GM19324 (cell line): Measurements from ENCODE around the gene RIN3.

ENCODE experiments used
- ATAC-seq: cut with Tn5 transposase; IDR thresholded peaks from one replicate; pipeline ENCODE4 v1.9.1; 2021; ENCODE audit warnings: mild to moderate bottlenecking, moderate library complexity; ENCODE audit not compliant: unreplicated experiment, low FRiP score

The RIN3 gene

DNA sequence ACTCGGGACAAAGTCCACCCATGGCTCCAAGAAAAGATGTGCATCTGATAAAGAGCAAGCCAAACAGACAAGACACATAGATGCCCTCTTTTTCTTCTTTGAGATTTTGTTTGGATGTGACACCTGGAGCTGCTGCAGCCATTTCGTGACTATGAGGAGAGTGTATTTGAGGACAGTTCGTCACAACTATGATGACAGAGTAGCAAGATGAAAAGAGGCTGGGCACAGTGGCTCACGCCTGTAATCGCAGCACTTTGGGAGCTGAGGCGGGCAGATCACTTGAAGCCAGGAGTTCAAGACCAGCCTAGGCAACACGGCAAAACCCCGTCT, 213.3 kb downstream of the RIN3 start:
- ATAC-seq = no peak

DNA sequence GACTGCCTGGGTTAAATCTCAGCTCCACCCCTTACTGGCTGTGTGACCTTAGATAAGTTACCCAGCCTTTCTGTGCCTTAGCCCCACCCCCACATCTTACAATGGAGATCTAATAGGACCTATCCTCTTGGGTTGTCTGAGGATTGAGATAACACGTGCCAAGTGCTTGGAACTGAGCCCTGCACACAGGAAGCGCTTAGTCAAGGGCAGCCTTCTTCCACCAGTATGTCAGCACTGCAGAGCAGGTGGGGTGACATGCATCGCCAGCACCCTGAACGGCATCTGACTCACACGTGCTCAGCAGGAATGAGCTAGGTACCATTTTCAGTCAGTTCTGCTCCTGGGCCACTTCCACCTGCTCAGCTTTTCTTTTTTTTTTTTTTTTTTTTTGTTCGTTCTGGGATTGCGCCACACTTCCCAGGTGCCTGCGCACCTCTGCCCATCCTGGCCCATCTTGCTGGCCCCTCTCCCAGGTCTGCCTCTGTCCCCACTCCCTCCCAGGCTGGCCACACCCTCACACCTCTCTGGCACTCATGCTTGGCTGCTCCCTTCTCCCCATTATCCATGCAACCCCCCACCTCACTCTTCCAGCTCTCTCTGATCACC, 215.3 kb downstream of the RIN3 start:
- ATAC-seq = no peak

DNA sequence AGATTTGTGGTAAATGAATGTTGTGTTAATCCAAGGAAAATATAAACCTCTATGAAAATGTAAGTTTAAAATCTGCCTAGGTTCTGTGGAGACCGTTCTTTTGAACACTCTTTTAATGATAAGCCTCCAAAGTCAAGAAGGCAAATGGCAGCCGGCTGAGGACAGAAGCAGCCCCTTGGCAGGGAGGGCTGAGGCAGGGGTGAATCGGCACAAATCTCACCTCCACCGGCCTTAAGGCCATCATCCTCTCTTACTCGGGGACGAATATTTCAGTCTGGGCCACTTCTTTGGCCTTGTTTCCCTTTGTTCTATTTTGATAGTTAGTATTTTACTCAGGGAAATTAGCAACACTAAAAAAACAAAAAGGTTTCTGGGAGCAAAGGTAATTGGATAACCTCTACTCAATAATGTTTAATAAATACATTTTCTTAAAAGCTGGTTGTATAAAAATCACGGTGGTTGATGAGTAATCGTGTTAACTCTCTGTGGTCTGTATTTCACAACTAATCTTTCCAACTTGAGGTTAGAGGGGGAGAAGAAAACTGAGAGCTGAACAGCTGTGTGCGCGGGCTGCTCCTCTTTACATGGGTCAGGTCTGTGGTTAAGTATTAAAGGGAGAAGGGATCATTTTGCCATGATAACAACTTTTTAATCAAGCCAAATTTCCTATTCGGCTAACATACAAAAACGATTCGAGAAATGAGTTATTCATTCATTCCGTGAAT, 216.2 kb downstream of the RIN3 start:
- no peak for ATAC-seq

DNA sequence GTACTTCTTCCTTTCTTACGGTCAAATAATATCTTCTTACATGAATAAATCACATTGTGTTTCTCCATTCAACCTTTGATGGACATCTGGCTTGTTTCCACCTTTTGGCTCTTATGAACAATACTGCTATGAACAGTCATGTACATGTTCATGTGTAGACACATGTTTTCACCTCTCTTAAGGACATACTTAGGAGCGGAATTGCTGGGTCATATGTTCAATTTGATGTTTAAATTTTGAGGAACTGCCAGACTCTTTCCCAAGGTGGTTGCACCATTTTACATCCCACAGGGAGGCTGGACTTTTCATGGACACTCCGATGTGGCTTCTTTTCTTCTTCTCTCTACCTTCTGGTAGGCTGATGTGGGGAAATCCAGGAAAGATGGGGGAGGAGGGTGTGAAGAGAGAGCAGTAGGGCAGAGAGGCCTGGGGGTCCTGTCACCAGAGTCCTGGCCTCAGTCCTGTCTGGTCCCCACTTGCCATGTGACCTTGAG, 218.1 kb downstream of the RIN3 start:
- no peak for ATAC-seq

DNA sequence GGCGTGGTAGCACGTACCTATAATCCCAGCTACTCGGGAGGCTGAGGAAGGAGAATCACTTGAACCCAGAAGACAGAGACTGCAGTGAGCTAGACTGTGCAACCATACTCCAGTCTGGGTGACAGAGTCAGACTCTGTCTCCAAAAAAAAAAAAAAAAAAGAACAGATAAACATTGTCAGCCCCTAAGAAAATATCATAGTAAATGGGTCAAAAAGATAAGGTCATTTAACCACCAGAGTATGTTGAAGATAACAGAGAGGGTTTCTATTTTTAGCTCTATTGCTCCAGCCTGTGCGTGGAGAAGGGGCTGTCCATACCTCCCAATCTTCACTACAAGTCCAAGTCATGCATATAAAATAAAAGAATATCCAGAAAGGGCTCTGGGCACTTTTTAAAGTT, 219.4 kb downstream of the RIN3 start:
- no peak for ATAC-seq

DNA sequence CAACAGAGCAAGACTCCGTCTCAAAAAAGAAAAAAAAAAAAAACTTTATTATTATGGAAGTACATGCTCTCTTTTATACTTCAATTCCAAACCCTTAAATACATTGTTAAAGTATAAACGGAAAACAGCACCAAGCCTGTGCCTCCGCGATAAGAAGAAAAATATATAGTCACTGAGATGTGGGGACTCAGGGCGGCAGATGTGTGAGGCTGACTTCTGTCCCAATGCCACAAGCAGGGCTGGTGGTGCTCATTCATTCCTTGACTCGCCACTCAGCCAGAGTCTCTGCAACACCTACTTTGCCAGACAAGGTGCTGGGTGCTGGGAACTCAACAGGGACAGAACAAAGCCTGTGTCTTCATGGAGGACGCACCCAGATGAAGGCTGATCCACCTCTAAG, 221.0 kb downstream of the RIN3 start:
- no peak for ATAC-seq

DNA sequence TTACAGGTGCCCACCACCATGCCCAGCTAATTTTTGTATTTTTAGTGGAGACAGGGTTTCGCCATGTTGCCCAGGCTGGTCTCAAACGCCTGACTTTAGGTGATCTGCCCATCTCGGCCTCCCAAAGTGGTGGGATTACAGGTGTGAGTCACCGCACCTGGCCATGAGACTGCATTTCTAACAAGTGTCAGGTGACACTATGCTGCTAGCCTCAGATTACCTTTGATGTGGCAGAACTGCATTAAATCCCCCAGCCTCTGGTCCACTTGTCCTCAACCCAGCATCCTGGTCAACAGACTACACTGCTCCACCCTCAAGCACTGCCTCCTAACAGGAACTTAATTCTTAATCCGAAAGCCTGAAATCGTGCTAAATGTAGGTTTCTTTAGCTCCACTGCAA, 221.8 kb downstream of the RIN3 start:
- no peak for ATAC-seq

DNA sequence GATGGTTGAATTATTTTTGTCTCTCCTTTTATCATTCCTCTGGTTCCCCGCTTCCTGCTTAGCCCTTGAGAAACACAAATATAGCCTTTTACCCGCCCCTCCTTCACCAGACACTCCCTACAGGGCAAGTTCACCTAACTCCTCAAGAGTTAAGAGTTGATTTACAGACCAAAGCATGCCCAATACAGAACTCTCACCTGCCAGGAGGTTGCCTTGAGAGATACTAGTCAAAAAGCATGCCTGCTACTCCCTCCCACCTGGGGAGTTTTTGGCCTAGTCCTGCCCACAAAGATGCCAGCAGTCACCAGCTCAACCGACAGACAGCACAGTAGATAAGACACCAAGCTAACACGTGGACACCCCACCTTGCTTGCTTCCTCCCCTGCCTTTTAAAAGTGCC, 223.6 kb downstream of the RIN3 start:
- ATAC-seq = no peak

DNA sequence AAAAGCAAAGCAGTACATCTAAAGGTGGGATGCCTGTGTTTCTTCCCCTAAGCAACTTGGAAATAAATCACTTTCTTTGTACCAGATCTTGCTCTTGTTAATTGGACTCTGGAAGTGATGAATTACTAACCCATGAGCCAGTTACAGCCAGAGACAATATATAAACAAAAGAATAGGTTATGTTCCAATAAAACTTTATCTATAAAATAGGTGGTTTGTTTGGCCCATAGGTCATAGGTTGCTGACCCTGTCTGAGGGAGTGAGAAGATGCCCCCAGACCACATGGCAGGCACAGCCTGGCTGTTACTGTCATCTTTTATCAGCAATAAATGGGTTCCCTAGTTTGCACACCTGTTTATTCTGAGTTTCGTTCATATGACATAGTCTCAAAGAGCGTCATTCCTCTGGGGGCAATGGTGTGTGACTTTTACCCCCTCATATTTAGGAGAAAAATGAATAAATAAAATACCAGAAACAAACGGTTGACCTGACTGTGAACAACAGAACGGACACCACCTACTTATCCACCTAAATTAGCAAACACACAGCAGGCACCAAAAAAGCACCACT, 224.1 kb downstream of the RIN3 start:
- no peak for ATAC-seq
